GM18870 (cell line): ENCODE data around the gene EVX2.

Experiments
- ATAC-seq: cut with Tn5 transposase; IDR thresholded peaks from one replicate; pipeline ENCODE4 v1.9.1; 2021; ENCODE audit warnings: moderate library complexity; ENCODE audit not compliant: unreplicated experiment

EVX2 gene

GRCh38 chr2:176122052-176122682, 38.4 kb upstream of the EVX2 start:
- no peak for ATAC-seq

GRCh38 chr2:176121190-176122051, 37.7 kb upstream of the EVX2 start:
- ATAC-seq = no peak

- ATAC-seq = no peak
These were observed 36.8 kb upstream of the EVX2 start for GRCh38 chr2:176120364-176121189.

- no peak for ATAC-seq
These were observed 35.0 kb upstream of the EVX2 start for GRCh38 chr2:176118601-176119339.

GRCh38 chr2:176117823-176118371, 34.1 kb upstream of the EVX2 start:
- no peak for ATAC-seq

GRCh38 chr2:176117162-176117822, 33.5 kb upstream of the EVX2 start:
- ATAC-seq = no peak

GRCh38 chr2:176115883-176116813, 32.4 kb upstream of the EVX2 start, which contains the start of gene HOXD10:
HOXD10 (plus strand) TSS chr2:176116778; CDS start chr2:176116834, 56 bp downstream.
- ATAC-seq = no peak

- ATAC-seq = no peak
These were observed 31.3 kb upstream of the EVX2 start for GRCh38 chr2:176114930-176115625.

GRCh38 chr2:176114120-176114929, 30.6 kb upstream of the EVX2 start:
- ATAC-seq = no peak

GRCh38 chr2:176112375-176113302, 28.9 kb upstream of the EVX2 start:
- no peak for ATAC-seq

GRCh38 chr2:176111846-176112374, 28.1 kb upstream of the EVX2 start:
- ATAC-seq = no peak

- no peak for ATAC-seq
These were observed 27.5 kb upstream of the EVX2 start for GRCh38 chr2:176111309-176111663.

- ATAC-seq = no peak
These were observed 26.9 kb upstream of the EVX2 start for GRCh38 chr2:176110415-176111308.

GRCh38 chr2:176109946-176110345, 26.2 kb upstream of the EVX2 start:
- no peak for ATAC-seq
